SK-N-SH treated with all-trans-retinoic acid at 6 μM for 48 hours (cell line): ENCODE data around the gene CDH4.

Experiments
- ATAC-seq: fragments of 200-7000 bp; cut with Tn5 transposase; 3 replicates; pipeline ENCODE4 v1.9.1; 2020; ENCODE audit warnings: mild to moderate bottlenecking, moderate library complexity
- ARNTL ChIP-seq: fragments of 450-650 bp; formaldehyde crosslinking; IDR thresholded peaks from 2 replicates; pipeline ENCODE4 v1.5.0; 2020; ENCODE audit warnings: low read depth, mild to moderate bottlenecking, moderate library complexity, borderline replicate concordance
- BACH2 ChIP-seq: fragments of 250-450 bp; sonication (Bioruptor Pico); IDR thresholded peaks from 2 replicates; pipeline ENCODE4 v1.9.0; 2021; ENCODE audit warnings: mild to moderate bottlenecking, borderline replicate concordance
- CREB5 ChIP-seq: fragments of 250-450 bp; sonication (Bioruptor Pico); IDR thresholded peaks from 2 replicates; pipeline ENCODE4 v1.5.1; 2020; ENCODE audit warnings: low read depth, mild to moderate bottlenecking, moderate library complexity
- CSDC2 ChIP-seq: fragments of 250-450 bp; sonication (Bioruptor Pico); IDR thresholded peaks from 2 replicates; pipeline ENCODE4 v1.5.0; 2020; ENCODE audit warnings: mild to moderate bottlenecking, moderate library complexity
- CSRNP3 ChIP-seq: fragments of 250-450 bp; sonication (Bioruptor Pico); IDR thresholded peaks from 2 replicates; pipeline ENCODE4 v1.5.1; 2021; ENCODE audit warnings: mild to moderate bottlenecking, moderate library complexity
- ESRRG ChIP-seq: fragments of 250-450 bp; sonication (Bioruptor Pico); IDR thresholded peaks from 2 replicates; pipeline ENCODE4 v1.6.1; 2021; ENCODE audit warnings: mild to moderate bottlenecking
- GLIS3 ChIP-seq: fragments of 250-450 bp; sonication (Bioruptor Pico); IDR thresholded peaks from 2 replicates; pipeline ENCODE4 v1.5.0; 2020; ENCODE audit warnings: mild to moderate bottlenecking, moderate library complexity
- ISL1 ChIP-seq: fragments of 250-450 bp; sonication (Bioruptor Pico); IDR thresholded peaks from 2 replicates; pipeline ENCODE4 v2.1.2; 2022; ENCODE audit warnings: mild to moderate bottlenecking, moderate library complexity
- OSR1 ChIP-seq: fragments of 250-450 bp; sonication (Bioruptor Pico); IDR thresholded peaks from 2 replicates; pipeline ENCODE4 v1.8.0; 2022; ENCODE audit warnings: moderate library complexity, mild to moderate bottlenecking, inconsistent platforms
- PPARA ChIP-seq: fragments of 250-450 bp; sonication (Bioruptor Pico); IDR thresholded peaks from 2 replicates; pipeline ENCODE4 v1.5.0; 2020; ENCODE audit warnings: mild to moderate bottlenecking, borderline replicate concordance
- RARB ChIP-seq: fragments of 250-450 bp; sonication (Bioruptor Pico); IDR thresholded peaks from 2 replicates; pipeline ENCODE4 v1.8.0; 2021; ENCODE audit warnings: mild to moderate bottlenecking, moderate library complexity
- SNAI2 ChIP-seq: fragments of 250-450 bp; sonication (Bioruptor Pico); IDR thresholded peaks from 2 replicates; pipeline ENCODE4 v1.5.0; 2020; ENCODE audit warnings: mild to moderate bottlenecking, moderate library complexity
- TCF4 ChIP-seq: fragments of 250-450 bp; sonication (Bioruptor Pico); IDR thresholded peaks from 2 replicates; pipeline ENCODE4 v1.8.0; 2021; ENCODE audit warnings: mild to moderate bottlenecking, moderate library complexity, borderline replicate concordance
- TOX ChIP-seq: fragments of 250-450 bp; sonication (Bioruptor Pico); IDR thresholded peaks from 2 replicates; pipeline ENCODE4 v1.8.0; 2021; ENCODE audit warnings: mild to moderate bottlenecking, moderate library complexity, borderline replicate concordance
- TSHZ2 ChIP-seq: fragments of 250-450 bp; sonication (Bioruptor Pico); IDR thresholded peaks from 2 replicates; pipeline ENCODE4 v1.5.0; 2020; ENCODE audit warnings: mild to moderate bottlenecking, moderate library complexity
- ZC3H10 ChIP-seq: fragments of 250-450 bp; sonication (Bioruptor Pico); IDR thresholded peaks from 2 replicates; pipeline ENCODE4 v1.5.1; 2021; ENCODE audit warnings: mild to moderate bottlenecking, moderate library complexity
- ZFP3 ChIP-seq: fragments of 250-450 bp; sonication (Bioruptor Pico); IDR thresholded peaks from 2 replicates; pipeline ENCODE4 v1.5.0; 2020; ENCODE audit warnings: mild to moderate bottlenecking, moderate library complexity
- ZNF565 ChIP-seq: fragments of 450-650 bp; formaldehyde crosslinking; conservative IDR thresholded peaks from 2 replicates; pipeline ENCODE4 v1.5.0; 2020; ENCODE audit warnings: low read depth, mild to moderate bottlenecking, moderate library complexity
- ZNF70 ChIP-seq: fragments of 450-650 bp; formaldehyde crosslinking; IDR thresholded peaks from 2 replicates; pipeline ENCODE4 v1.5.0; 2020; ENCODE audit warnings: mild to moderate bottlenecking, moderate library complexity
- ZNF8 ChIP-seq: fragments of 450-650 bp; formaldehyde crosslinking; IDR thresholded peaks from 2 replicates; pipeline ENCODE4 v1.5.0; 2020; ENCODE audit warnings: mild to moderate bottlenecking, moderate library complexity
- TF ChIP-seq, protein P1 (sequence below): fragments of 250-450 bp; sonication (Bioruptor Pico); IDR thresholded peaks from 2 replicates; pipeline ENCODE4 v1.8.0; 2020; ENCODE audit warnings: mild to moderate bottlenecking, moderate library complexity, borderline replicate concordance

The CDH4 gene

DNA sequence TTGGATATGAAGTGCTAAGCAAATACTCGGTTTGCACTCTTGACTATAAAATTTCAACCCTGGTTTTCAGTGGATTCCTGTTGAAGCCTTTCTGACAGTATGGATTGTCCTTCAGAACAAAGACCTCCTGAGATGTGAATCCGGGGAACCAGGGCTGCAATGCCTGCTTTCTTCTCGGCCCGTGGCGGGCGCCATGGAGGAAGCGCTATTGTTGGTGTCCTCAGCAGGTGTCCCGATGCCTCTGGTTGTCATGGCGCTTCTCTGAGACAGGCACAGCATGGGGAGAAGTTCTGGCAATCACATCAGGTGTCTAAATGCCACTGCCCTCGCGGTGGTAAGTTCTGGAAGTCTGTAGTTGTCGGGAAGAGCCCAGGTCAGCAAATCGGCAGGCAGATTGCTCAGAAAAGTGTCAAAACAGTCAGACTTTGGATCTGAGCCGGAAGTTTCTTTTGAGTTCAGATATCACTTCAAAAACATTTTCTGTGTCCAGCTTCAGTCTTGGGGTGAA, 188.5 kb downstream of the CDH4 start:
- TF ChIP-seq GLIS3 (CRISPR knock-in tag) (no peak), ZFP3 (CRISPR knock-in tag) (no peak), RARB (no peak), SNAI2 (CRISPR knock-in tag) (no peak), OSR1 (no peak), ARNTL (no peak), PPARA (CRISPR knock-in tag) (no peak), TSHZ2 (CRISPR knock-in tag) (no peak), TOX (CRISPR knock-in tag) (no peak), CSRNP3 (no peak), ZNF70 (no peak), ZNF8 (CRISPR knock-in tag) (no peak), ESRRG (CRISPR knock-in tag) (no peak), ZC3H10 (no peak)
- TF ChIP-seq, protein P1, sequence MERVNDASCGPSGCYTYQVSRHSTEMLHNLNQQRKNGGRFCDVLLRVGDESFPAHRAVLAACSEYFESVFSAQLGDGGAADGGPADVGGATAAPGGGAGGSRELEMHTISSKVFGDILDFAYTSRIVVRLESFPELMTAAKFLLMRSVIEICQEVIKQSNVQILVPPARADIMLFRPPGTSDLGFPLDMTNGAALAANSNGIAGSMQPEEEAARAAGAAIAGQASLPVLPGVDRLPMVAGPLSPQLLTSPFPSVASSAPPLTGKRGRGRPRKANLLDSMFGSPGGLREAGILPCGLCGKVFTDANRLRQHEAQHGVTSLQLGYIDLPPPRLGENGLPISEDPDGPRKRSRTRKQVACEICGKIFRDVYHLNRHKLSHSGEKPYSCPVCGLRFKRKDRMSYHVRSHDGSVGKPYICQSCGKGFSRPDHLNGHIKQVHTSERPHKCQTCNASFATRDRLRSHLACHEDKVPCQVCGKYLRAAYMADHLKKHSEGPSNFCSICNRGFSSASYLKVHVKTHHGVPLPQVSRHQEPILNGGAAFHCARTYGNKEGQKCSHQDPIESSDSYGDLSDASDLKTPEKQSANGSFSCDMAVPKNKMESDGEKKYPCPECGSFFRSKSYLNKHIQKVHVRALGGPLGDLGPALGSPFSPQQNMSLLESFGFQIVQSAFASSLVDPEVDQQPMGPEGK (CRISPR knock-in tag), result no peak
- no peak for ATAC-seq

DNA sequence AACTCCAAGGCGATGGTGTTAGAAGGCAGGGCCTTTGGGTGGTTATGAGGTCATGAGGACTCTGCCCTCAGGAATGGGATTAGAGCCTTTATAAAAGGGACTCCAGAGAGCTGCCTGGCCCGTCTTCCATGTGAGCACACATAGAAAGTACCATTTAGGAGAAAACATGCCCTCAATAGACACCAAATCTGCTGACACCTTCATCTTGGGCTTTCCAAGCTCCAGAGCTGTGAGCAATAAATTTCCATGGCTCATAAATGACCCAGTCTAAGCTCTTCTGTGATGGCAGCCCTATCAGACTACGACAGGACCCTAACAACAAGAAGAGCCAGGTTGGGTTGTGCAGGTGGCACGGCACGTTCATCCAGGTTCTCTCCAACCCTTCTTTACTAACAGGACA, 189.5 kb downstream of the CDH4 start:
- TF ChIP-seq TCF4 (CRISPR knock-in tag) (no peak), OSR1 (no peak), TOX (CRISPR knock-in tag) (no peak), ISL1 (no peak), BACH2 (CRISPR knock-in tag) (no peak), CREB5 (no peak), ESRRG (CRISPR knock-in tag) (no peak), CSRNP3 (no peak), ZNF70 (no peak), PPARA (CRISPR knock-in tag) (no peak), ZNF565 (CRISPR knock-in tag) (no peak), ZFP3 (CRISPR knock-in tag) (no peak), ZC3H10 (no peak), GLIS3 (CRISPR knock-in tag) (no peak), CSDC2 (CRISPR knock-in tag) (no peak), RARB (no peak), SNAI2 (CRISPR knock-in tag) (no peak)
- TF ChIP-seq, protein P1 (CRISPR knock-in tag), result no peak
- no peak for ATAC-seq
